Measurements from ENCODE around the gene B3GNT8.
A peak's percentile ranks its signal among the peaks of the same experiment; 100 is the strongest.

Gene B3GNT8

GRCh38 chr19:41426952-41427646 is at the start of gene B3GNT8:
Gene B3GNT8 (minus strand): TSS chr19:41427374. CDS start chr19:41426778, 596 bp downstream.
- peak; percentile 51 for DNase-seq

DNA sequence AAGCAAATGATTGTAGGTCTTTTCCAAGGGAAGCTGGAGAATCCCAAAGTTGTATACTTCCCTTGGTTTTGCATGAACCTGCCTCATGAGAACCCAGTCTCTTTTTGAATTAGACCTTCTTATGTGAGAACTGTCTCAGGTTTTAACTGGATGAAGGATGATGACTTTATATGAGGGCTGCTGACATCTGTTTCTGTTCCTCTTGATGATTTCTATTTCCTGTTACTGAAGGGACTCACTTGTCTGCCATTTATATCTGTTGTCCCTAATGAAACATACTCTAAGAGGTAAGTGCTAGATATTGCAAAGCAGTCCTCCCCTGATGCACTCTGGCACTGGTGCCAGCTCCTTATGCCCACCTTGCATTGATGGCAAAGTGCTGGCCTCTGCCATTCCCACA is 49.4 kb upstream of the B3GNT8 start:
- DNase-seq: no peak

DNA sequence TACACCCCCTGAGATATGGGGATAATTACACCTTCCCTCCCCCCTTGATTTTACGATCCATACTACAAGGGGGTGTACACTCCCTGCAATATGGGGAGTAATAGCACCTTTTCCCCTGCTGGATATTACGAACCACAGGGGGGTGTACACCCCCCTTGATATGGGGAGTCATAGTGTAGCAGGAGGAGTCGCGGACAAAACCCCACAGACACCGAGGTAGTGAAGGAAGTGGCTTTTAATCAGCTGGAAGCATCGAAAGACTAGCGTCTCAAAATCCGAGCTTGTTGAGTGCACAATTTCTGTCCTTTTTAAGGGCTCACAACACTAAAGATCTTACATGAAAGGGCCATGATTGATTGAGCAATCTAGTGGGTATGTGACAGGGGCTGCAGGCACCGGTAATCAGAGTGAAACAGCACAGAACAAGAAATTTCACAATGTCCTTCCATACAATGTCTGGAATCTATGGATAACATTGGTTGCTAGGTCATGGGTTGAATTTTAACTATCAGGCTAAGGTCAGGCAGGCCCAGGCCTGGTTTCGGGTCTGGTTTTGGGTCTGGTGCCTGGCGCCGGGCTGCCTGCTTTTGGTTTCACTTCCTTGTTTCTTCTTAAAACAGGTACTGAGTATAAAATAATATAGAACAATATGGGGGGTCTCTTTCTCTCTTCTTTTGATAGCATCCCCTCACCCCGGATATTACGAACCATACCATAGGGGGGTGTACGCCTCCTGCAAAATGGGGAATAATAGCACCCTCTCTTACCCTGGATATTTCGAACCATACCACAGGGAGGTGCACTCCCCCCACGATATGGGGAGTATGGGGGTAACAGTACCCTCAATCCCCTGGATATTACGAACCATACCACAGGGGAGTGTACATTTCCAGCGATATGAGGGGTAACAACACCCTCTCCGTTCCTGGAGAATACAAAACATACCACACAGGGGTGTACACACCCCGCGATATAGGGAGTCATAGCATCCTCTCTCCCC is 36.4 kb upstream of the B3GNT8 start:
- DNase-seq: peak; percentile 25

DNA sequence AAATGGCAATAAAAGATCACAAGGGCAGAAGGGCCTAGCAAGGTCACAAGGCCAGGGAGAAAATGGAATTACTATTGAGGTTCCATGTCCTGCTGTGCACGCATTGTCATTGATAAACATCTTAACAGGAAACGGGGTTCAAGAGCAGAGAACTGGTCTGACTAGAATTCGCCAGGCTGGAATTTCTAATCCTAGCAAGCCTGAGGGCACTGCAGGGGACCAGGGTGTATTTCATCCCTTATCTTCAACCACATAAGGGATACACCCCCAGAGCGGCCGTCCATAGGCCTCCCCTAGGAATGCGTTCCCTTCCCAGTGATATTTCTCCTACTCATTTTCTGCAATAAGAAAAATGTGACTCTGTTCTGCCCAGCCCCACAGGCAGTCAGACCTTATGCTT is 35.3 kb upstream of the B3GNT8 start:
- no peak for DNase-seq

DNA sequence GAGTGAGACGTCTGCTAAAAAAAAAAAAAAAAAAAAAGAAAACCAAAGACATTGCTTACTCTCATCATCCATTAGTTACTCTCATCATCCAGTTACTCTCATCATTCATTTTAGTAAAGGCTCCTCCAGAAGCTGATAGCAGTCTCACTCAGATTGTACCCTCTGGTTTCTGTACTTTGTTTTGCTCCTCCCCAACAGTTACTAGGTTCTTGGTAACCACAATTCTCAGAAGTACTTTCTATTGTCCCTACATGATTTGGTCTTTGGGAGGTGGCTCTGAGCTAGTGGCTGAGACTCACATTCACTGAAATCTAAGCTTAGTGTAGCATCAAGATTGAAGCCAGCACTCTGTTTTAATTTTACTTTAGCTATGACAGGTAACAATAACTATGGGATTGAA is 30.1 kb upstream of the B3GNT8 start:
- peak; percentile 38 for DNase-seq

GRCh38 chr19:41456342-41456918 is 29.3 kb upstream of the B3GNT8 start:
- no peak for DNase-seq

DNA sequence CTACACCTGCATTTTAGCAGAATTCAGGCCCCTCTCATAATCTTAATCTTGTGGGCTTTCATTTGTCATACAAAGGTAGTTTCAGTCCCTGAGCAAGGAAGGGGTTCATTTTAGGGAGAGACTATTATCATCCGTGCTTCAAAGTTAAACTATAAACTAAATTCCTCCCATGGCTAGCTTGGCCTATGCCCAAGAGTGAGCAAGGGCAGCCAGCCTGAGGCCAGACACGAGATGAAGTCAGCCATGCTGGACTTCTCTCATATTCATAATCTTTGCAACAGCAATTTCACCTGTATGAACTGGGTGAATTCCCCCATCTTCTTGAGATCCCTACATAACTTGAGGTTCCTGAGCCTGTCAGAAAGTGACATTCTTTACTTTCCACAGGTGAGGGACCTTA is 28.8 kb upstream of the B3GNT8 start:
- DNase-seq: no peak

DNA sequence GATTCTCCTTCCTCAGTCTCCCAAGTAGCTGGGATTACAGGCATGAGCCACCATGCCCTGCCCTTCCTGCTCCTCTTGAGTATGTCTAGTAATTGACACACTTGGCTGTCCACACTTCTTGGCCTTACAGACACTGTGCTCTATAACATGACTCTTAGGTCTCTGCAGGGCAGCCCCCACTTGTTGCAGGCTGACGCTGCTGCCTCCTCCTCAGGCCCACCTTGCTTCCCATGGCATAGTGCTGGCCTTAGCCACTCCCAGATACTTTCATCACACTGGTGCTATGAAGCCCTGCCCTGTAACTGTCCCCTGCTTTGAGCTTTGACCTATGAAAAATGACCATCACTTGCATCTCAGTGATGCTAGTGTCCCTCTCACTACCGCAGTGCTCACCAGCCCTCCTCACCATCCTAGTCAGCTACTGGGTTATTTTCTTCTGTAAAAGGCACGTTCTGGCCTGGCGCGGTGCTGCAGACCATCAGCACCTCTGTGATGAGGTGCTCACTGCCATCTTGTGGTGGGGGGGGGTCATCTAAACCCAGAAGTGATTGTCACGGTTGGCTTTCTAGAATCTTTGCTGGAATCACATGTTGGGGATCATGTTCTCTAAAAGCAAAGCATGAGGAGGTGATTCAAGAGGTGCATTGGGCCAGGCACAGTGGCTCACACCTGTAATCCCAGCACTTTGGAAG is 25.6 kb upstream of the B3GNT8 start:
- DNase-seq: no peak

GRCh38 chr19:41449865-41450178 is 22.6 kb upstream of the B3GNT8 start:
- no peak for DNase-seq

DNA sequence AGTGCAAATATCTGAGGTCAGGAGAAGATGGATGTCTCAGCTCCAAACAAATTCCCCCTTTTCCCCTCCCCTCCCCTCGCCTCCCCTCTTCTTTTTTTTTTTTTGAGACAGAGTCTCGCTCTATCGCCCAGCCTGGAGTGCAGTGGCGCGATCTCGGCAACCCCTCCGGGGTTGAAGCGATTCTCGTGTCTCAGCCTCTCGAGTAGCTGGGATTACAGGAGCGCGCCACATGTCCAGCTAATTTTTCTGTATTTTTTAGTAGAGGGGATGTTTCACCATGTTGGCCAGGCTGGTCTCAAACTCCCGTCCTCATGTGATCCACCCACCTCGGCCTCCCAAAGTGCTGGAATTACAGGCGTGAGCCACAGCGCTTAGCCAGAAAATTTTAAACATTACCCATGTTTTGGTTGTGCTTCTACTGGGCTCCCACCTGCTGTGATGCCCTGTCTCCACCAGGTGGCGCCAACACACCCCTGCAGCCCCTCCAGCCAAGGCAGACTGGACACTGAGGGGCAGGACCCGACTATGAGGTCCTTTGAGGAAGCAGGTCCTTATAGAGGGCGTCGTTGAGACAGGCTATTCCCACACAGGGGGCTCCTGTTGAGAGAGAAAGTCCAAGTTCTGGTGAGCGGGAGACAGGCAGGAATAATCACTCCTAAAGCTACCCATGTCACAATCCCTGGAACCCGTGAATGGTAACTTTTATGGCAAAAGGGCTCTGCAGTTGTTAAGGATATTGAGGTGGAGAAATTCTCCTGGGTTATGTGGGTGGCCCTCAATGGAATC is 22.1 kb upstream of the B3GNT8 start:
- peak; percentile 74 for DNase-seq

DNA sequence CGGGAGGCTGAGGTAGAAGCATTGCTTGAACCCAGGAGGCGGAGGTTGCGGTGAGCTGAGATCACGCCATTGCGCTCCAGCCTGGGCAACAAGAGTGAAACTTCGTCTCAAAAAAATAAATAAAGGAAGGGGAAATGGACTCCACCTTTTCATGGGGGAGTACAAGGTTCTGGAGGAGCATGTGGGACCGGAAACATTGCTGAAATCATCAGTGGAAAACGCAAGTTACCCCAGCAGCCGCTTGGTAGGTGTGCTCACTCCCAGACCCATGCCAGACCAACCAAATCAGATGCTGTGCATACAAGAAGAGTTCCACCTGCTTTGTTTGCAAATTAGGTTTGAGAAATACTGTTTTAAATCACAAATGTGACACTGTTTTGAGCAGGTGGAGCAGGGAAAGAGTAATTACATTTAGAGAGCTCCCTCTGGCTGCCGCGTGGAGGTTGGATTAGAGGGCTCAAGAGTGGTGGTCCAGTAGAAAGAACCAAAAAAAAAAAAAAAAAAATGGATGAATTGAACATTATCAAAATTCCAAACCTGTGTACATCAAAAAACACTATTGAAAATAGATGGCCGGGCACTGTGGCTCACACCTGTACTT is 20.7 kb upstream of the B3GNT8 start:
- DNase-seq: no peak

- DNase-seq: no peak
Observed at GRCh38 chr19:41445575-41445974, 18.4 kb upstream of the B3GNT8 start.

- DNase-seq: no peak
Observed at GRCh38 chr19:41443813-41444455, 16.8 kb upstream of the B3GNT8 start.

GRCh38 chr19:41442473-41443355 is 15.5 kb upstream of the B3GNT8 start, which contains the start of gene ERICH4:
Gene ERICH4 (plus strand): TSS chr19:41443156. CDS start chr19:41443170, 14 bp downstream.
- DNase-seq: no peak

DNA sequence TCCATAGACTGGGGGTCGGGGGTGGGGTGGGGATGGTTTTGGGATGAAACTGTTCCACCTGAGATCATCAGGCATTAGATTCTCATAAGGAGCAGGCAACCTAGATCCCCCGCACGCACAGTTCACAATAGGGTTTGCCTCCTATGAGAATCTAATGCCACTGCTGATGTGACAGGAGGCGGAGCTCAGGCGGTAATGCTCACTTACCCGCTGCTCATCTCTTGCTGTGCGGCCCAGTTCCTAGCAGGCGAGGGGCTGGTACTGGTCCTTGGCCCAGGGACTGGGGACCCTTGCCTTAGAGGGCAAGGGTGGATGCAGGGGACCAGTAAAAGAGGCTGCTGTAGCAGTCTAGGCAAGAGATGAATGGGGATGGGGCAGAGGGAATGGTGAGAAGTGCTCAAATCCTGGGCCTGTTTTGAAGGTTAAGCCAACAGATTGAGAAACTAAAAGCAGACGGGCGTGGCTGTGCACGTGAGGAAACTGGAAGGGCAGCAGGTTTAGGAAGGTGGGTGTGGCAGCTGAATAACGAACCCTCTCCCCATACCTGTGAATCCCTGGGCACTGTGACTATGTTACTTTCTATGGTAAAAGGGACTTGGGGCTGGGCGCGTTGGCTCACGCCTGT is 14.3 kb upstream of the B3GNT8 start:
- DNase-seq: no peak

- DNase-seq: peak; percentile 95
Observed at GRCh38 chr19:41439441-41440222, 12.5 kb upstream of the B3GNT8 start, which contains the start of gene DMAC2. Gene DMAC2 (minus strand): TSS chr19:41439912. CDS start chr19:41439899, 13 bp downstream.

GRCh38 chr19:41437944-41438574 is 10.9 kb upstream of the B3GNT8 start:
- DNase-seq: no peak

DNA sequence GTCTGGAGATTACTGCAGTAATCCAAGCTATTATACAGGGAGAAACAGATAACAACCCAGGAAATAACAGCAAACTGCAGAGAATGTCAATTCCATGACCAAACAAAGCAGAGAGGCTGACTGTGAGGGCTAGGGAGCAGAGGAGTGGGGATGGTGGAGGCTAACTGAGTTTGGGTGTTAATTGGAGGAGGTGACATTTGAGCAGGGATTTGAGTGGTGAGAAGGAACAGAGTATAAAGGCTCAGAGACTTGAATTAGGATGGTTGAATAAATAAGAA is 9.4 kb upstream of the B3GNT8 start:
- DNase-seq: no peak
